Ectodermal cell (in vitro differentiated cells): Measurements from ENCODE around the gene SAFB.
"Not testable (repeated sequence)": the region's sequence is repeated elsewhere in the genome, so short reads cannot be mapped to it uniquely, and the experiment has no call there.

Experiments
- H3K27ac ChIP-seq: 2 replicates; pipeline ENCODE4 v1.7.0; 2013; ENCODE audit warnings: mild to moderate bottlenecking, low read depth, low read length; ENCODE audit not compliant: insufficient read depth, poor library complexity, severe bottlenecking
- H3K27me3 ChIP-seq: 2 replicates; pipeline ENCODE4 v1.7.0; 2013; ENCODE audit warnings: mild to moderate bottlenecking, low read length; ENCODE audit not compliant: insufficient read depth, control insufficient read depth, poor library complexity, severe bottlenecking
- H3K36me3 ChIP-seq: one replicate; pipeline ENCODE4 v1.7.0; 2013; ENCODE audit warnings: low read length; ENCODE audit not compliant: control insufficient read depth, insufficient read depth
- H3K4me1 ChIP-seq: one replicate; pipeline ENCODE4 v1.7.0; 2013; ENCODE audit warnings: low read length; ENCODE audit not compliant: control insufficient read depth, insufficient read depth
- H3K4me3 ChIP-seq: 2 replicates; pipeline ENCODE4 v1.7.0; 2013; ENCODE audit warnings: low read depth, low read length, control low read depth; ENCODE audit not compliant: insufficient read depth
- H3K9me3 ChIP-seq: 2 replicates; pipeline ENCODE4 v1.7.0; 2013; ENCODE audit warnings: mild to moderate bottlenecking, low read length, moderate library complexity; ENCODE audit not compliant: control insufficient read depth
- WGBS, 2 experiments: methylation state at CpG; one replicate each; pipeline ENCODE4 v1.1.7; 2013; ENCODE audit warnings: missing lambda C conversion rate in 2 of 2; 5-methylcytosine and 5-hydroxymethylcytosine counted together

Gene SAFB

DNA sequence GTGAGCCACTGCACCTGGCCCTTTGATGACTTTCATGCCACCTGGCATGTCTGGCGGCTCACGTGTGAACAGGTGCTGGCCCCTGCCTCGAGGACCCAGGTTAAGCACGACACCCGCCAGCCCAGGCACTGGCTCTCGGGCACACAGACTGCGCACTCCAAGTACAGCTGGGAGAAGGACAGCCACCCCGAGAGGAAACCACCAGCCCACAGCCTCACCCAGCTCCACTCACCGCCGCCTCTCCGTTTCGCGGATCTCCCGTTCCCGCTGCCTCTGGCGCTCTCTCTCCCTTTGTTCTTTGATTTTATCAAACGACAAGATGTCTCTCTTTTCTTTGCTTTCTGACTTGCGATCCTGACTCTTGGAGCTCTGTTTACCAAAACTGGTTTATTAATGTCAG lies 27.8 kb upstream of the SAFB start:
- peaks cover 77% of the 10 kb centered on the region for H3K36me3 ChIP-seq
- H3K9me3 ChIP-seq = no peaks in the 10 kb centered on the region
- no peaks in the 10 kb centered on the region for H3K4me1 ChIP-seq
- no peaks in the 10 kb centered on the region for H3K27me3 ChIP-seq
- H3K27ac ChIP-seq = no peak overlapping the region
- WGBS, 2 experiments = 96% methylated on average over 18 of the region's 18 CpGs
- H3K4me3 ChIP-seq = no peak overlapping the region

DNA sequence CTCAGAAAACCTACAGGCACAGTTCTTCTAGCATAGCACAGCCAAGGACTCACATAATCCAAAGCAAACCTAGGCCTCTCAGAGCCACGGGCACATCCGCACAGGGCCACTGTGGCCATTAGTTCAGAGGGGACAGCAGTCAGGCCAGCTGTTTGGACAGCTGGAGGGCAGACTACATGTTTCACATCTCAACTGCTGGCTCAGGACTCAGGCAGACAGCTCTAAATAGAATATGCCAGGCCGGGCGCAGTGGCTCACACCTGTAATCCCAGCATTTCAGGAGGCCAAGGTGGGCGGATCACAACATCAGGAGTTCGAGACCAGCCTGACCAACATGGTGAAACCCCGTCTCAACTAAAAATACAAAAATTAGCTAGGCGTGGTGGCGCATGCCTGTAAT lies 27.1 kb upstream of the SAFB start:
- peaks cover 78% of the 10 kb centered on the region for H3K36me3 ChIP-seq
- no peak overlapping the region for H3K4me3 ChIP-seq
- no peak overlapping the region for H3K27ac ChIP-seq
- WGBS, 2 experiments = 92 to 96% methylated on average over 9 of the region's 9 CpGs
- H3K4me1 ChIP-seq = no peaks in the 10 kb centered on the region
- no peaks in the 10 kb centered on the region for H3K27me3 ChIP-seq
- no peaks in the 10 kb centered on the region for H3K9me3 ChIP-seq

DNA sequence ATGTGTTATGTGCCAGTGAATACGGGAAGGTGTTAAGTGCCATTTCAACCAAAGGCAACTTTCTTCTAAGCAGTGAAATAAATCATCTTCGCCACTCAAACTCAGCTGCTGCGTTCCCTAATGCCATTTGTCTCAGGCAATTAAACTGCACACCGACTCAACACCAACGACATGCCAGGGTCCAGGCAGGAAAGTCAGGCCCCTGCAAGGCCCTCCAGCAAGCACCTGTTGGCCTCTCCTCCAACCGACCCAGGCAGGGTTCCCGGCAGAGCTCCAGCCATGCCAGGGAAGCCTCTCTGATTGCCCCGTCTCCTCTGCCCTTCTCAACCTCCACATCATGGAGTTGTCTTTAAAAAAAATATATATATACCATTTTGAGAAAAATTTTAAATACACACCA lies 22.1 kb upstream of the SAFB start:
- 96% methylated on average over 7 of the region's 8 CpGs for WGBS, 2 experiments
- no peaks in the 10 kb centered on the region for H3K27me3 ChIP-seq
- no peaks in the 10 kb centered on the region for H3K9me3 ChIP-seq
- H3K4me1 ChIP-seq = no peaks in the 10 kb centered on the region
- peaks cover 74% of the 10 kb centered on the region for H3K36me3 ChIP-seq
- H3K27ac ChIP-seq = no peak overlapping the region
- H3K4me3 ChIP-seq = no peak overlapping the region

DNA sequence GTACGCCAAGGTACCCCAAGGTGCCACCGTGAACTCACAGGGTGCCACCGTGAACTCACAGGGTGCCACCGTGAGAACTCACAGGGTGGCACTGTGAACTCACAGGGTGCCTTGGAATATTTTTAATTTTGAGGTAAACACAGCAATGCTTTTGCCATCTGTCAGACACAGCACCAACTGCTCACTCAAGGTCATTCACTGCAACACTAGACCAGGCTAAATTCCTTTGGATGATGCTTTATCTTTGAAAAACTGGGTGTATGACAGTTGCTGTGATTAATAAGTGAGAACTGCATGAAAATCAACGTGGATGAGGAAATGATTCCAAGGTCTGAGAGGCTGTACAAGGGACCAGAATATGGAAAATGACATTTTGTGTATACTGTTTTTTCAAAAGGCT lies 19.3 kb upstream of the SAFB start:
- no peak overlapping the region for H3K27ac ChIP-seq
- H3K27me3 ChIP-seq = no peaks in the 10 kb centered on the region
- peaks cover 58% of the 10 kb centered on the region for H3K36me3 ChIP-seq
- H3K4me3 ChIP-seq = no peak overlapping the region
- H3K9me3 ChIP-seq = no peaks in the 10 kb centered on the region
- H3K4me1 ChIP-seq = no peaks in the 10 kb centered on the region
- WGBS, 2 experiments = 95 to 97% methylated on average over 5 of the region's 5 CpGs

DNA sequence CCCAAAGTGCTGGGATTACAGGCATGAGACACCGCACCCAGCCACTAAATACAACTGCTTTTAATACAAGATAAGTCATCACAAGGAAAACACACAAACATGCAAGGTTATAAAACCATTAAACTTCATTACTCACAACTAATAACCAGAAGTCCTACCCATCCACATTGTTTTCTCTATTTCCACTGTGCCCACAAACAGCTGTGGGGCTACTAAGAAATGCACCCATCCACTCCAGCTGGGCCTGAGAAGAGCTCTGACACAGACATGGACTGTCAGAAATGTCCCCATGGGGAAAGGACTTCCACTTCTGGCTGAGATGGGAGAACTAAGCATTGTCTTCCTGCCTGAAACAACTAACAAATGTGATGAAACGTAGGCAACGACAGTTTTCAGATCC lies 17.5 kb upstream of the SAFB start:
- WGBS, 2 experiments = 93 to 96% methylated on average over 3 of the region's 3 CpGs
- no peaks in the 10 kb centered on the region for H3K9me3 ChIP-seq
- no peak overlapping the region for H3K4me3 ChIP-seq
- H3K27ac ChIP-seq = no peak overlapping the region
- no peaks in the 10 kb centered on the region for H3K27me3 ChIP-seq
- peaks cover 56% of the 10 kb centered on the region for H3K36me3 ChIP-seq
- H3K4me1 ChIP-seq = no peaks in the 10 kb centered on the region

DNA sequence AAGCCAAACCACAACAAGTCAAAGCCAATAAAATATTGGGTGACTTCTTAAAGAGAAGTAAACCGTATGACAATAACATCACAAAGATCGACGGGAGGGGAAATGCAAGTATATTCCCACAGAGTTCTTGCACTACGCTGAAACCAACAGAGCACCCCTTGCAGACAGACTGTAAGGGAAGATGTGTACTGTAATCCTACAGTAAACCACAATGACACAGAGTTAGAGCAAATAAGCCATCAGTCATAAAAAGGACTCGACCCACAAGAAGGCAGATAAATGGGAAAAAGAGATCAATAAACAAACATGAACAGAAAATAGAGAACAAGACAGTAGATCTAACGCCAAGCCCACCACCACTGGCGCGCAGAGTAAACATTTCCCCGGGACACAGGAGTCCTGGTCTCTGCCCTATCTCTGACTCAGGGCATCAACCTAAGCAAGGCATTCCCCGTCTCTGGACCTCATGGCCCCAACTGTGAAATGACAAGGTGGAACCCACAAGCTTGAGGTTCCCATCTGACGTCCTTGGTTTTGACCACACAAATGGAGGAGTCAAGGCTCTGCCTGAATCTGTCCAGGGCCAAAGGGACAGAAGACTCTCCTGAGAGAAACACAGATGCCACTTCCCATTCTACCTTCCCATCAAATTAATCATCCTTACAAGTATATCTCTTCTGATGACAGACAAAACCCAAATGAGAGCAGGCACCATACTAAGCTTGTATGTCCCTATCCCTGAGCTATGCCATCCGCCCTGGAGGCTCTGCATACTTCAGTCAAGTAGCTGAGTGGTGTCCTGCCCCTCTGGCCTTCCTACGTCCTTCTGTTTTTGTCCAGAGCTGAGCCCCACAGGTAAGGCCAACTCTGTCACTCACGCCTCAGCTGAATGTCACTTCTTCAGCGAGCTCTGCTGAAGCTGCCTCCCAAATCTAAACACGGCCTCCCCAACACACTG lies 15.3 kb upstream of the SAFB start:
- H3K27me3 ChIP-seq = no peaks in the 10 kb centered on the region
- H3K4me3 ChIP-seq = no peak overlapping the region
- no peak overlapping the region for H3K27ac ChIP-seq
- no peaks in the 10 kb centered on the region for H3K4me1 ChIP-seq
- H3K9me3 ChIP-seq = no peaks in the 10 kb centered on the region
- WGBS, 2 experiments = 95 to 96% methylated on average over 16 of the region's 16 CpGs
- H3K36me3 ChIP-seq = peaks cover 62% of the 10 kb centered on the region

DNA sequence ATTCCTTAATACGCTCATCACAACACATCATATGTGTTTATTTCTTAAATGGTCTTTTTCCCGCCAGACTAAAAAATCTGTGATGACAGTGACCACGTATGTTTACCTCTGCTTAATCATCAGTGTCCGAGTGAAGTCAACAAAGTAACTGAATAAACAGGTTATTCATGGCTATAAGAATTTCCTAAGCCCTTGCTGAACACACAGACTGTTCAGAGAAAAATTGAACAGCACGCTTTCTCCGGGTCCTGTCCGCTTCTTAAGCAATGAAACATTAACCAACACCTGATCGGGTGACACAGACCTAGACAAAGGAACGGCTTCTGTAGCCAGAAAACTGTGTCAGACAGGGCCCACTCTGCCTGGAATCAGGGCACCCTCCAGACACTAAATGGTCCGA lies 14.6 kb upstream of the SAFB start:
- Histone ChIP-seq H3K9me3 (no peaks in the 10 kb centered on the region), H3K36me3 (peaks cover 63% of the 10 kb centered on the region), H3K4me3 (no peak overlapping the region), H3K4me1 (no peaks in the 10 kb centered on the region), H3K27ac (no peak overlapping the region), H3K27me3 (no peaks in the 10 kb centered on the region)
- 93 to 95% methylated on average over 10 of the region's 10 CpGs for WGBS, 2 experiments

DNA sequence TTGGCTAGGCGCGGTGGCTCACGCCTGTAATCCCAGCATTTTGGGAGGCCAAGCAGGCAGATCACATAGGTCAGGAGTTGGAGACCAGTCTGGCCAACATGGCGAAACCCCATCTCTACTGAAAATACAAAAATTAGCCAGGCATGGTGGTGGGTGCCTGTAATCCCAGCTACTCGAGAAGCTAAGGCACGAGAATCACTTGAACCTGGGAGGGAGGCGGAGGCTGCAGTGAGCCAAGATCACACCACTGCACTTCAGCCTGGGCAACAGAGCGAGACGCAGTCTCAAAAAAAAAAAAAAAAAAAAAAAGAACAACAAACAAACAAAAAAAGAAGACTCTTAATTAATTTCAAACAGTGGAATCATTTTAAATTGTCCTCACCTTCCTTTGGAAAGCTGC lies 14.1 kb upstream of the SAFB start:
- not testable (repeated sequence) for H3K27ac ChIP-seq, H3K4me3 ChIP-seq, H3K27me3 ChIP-seq, H3K9me3 ChIP-seq, H3K4me1 ChIP-seq
- 95 to 96% methylated on average over 9 of the region's 9 CpGs for WGBS, 2 experiments
- H3K36me3 ChIP-seq = peaks cover 64% of the 10 kb centered on the region

DNA sequence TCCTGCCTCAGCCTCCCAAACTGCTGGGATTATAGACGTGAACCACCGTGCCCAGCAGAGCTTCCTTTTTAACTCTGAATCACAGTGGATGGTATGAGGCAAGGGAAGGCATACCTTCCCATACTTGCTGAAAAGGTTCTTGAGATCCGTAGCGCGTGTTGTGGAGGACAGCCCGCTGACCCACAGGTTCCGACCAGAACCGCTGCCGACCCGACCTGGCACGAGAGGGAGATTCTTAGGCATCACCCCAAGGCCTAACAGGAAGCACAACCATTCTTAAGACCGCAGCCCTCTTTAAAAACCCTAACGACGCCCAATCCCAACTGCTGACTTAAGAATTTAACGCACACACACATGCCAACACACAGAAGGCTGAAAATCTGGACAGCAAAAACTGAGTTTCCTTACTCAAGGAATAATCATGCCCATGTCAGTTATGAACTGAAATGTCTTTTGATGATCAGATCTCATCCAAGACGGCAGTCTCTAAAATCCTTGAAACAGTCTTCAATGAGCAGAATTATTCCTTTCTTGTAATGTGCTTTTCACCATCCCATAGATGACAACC lies 12.9 kb upstream of the SAFB start:
- H3K36me3 ChIP-seq = peaks cover 66% of the 10 kb centered on the region
- 96% methylated on average over 16 of the region's 16 CpGs for WGBS, 2 experiments
- H3K4me1 ChIP-seq = no peaks in the 10 kb centered on the region
- H3K4me3 ChIP-seq = no peak overlapping the region
- H3K9me3 ChIP-seq = no peaks in the 10 kb centered on the region
- H3K27ac ChIP-seq = no peak overlapping the region
- H3K27me3 ChIP-seq = no peaks in the 10 kb centered on the region

DNA sequence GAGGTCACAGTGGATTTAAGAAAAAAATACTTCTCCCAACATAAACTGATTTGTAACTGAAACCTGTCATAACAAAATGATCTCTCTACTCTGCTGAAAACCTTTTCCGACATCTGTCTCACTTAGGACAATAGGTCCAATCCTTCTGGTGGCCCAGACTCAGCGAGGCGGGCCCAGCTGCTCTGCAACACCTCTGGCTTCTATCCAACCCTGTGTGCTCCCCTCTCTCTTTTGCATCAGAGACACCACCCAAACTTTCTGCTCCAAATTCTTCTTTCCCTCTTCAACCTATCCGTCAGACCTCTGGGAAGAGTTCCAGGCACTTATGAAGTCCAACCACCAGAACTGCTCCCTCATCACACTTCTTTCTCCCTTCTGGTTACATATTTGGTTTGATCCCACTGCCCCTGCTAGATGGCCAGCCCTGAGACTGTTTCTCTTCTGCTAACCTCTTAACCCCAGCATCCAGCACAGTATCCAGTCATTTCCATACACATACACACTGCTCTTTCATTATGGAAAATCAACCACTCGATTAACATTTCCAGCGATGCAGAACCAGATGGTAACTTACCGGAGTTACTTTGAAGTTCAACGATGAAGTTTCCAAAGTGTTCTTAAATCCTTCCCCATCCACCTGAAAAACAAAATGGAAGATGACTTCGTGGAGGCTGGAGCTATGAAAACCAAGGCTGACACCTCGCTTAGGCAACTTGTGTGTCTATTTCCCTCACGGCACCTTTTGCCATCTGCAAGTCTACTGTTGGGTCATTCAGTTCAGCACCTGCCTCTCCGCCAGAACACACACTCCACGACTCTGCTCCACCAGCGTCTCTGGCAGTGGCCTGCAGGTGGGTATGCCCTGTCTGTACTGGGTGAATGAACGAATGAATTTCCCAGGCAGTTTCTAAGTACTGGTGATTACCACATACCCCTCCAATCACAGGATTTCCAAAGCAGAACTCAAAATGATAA lies 9.7 kb upstream of the SAFB start:
- Histone ChIP-seq H3K4me1 (no peaks in the 10 kb centered on the region), H3K27ac (no peak overlapping the region), H3K9me3 (no peaks in the 10 kb centered on the region), H3K36me3 (peaks cover 71% of the 10 kb centered on the region), H3K27me3 (no peaks in the 10 kb centered on the region), H3K4me3 (no peak overlapping the region)
- WGBS, 2 experiments = 96 to 97% methylated on average over 15 of the region's 15 CpGs
